GM19395 (cell line): ENCODE measurements around the gene ATE1.
A peak's percentile ranks its signal among the peaks of the same experiment; 100 is the strongest.
"Not testable (repeated sequence)": the region's sequence is repeated elsewhere in the genome, so short reads cannot be mapped to it uniquely, and the experiment has no call there.

Experiments used
- ATAC-seq: cut with Tn5 transposase; IDR thresholded peaks from one replicate; pipeline ENCODE4 v1.9.1; 2021; ENCODE audit warnings: mild to moderate bottlenecking, moderate library complexity; ENCODE audit not compliant: unreplicated experiment

ATE1 gene

DNA sequence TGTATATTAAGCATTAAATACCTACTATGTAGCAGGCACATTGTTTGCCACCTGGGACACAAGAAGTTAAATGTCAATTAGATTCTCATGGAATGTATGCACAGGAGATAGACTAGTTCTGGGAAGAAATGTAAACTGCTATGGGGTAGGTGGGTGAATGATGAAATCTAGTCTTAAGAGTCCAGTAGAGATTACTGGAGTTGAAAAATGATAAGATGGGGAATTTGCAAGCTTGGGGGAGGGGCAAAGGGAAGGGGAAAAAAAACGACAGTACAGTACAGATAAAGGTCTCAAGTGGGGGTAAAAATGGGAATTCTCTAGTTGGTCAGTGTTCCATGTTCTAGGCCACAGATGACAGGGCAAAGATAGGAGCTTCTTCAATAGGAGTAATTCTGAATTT, 94.4 kb downstream of the ATE1 start:
- no peak for ATAC-seq

- no peak for ATAC-seq
These were observed 95.2 kb downstream of the ATE1 start for GRCh38 chr10:121832647-121833046.

DNA sequence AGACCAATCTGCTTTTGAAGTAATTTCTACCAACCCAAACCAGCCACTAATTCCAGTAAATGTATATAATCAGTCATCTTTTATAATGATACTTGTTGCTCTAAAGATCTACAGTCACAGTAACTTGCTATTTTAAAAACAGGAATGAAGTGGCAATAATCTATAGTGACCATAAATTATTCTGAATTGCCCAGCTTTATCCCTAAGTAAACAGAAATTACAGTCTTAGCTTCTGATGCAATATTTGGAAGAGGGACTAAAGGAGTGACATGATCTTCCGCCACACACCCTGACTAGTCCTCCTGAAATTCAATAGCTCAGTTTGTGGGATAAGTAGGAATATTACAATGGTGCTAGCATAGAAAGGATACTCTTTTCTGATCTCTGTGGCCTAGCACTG, 96.1 kb downstream of the ATE1 start:
- no peak for ATAC-seq

- ATAC-seq = no peak
These were observed 96.6 kb downstream of the ATE1 start for GRCh38 chr10:121831237-121831636.

GRCh38 chr10:121830101-121830500, 97.7 kb downstream of the ATE1 start:
- no peak for ATAC-seq

GRCh38 chr10:121828045-121828444, 99.8 kb downstream of the ATE1 start:
- ATAC-seq = no peak

DNA sequence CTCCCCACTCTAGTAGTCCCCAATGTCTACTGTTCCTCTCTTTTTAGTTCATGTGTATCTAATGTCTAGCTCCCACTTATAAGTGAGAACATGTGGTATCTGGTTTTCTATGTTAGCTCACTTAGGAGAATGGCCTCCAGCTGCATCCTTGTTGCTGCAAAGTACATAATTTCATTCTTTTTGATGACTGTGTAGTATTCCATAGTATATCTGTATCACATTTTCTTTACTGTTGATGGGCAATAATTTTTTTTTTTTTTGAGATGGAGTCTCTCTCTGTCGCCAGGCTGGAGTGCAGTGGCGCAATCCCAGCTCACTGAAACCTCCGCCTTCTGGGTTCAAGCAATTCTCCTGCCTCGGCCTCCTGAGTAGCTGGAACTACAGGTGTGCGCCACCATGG, 101.1 kb downstream of the ATE1 start:
- ATAC-seq = not testable (repeated sequence)

GRCh38 chr10:121823993-121824463, 103.8 kb downstream of the ATE1 start:
- peak; percentile 63 for ATAC-seq

DNA sequence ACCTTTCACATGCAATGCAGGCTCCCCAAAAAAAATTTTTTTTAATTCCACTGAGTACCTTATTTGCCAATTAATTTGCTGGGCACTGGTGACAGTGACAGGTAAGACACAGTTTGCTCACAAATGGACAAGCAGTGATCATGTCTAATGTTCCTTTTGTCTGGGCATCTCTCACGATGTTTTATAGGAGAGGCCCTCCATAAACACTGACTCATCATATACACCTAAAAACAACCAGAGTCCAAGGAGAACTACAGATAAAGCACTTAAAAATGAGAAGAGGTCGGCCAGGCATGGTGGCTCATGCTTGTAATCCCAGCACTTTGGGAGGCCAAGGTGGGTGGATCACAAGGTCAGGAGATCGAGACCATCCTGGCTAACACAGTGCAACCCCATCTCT, 105.1 kb downstream of the ATE1 start:
- ATAC-seq = no peak

- ATAC-seq = no peak
These were observed 105.7 kb downstream of the ATE1 start for GRCh38 chr10:121822180-121822579.

GRCh38 chr10:121819049-121819448, 108.8 kb downstream of the ATE1 start:
- no peak for ATAC-seq

DNA sequence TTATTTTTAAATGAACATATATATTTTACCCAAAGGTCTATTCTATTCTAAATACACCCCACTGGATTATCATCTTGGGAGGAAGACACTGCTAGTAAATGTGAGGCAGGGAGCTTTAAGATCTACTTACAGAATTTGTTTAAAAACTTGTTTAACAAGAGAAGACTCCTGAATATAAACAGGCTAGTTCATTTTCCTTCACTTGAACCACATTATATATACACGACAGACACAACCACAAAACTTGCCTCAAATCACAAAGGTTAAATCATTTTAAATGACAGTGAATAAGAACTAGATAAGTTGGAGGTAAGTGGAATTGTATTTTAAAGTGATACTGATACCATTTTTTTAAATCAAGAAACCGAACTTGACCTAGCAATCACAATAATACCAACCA, 109.2 kb downstream of the ATE1 start:
- no peak for ATAC-seq

- ATAC-seq = no peak
These were observed 111.6 kb downstream of the ATE1 start for GRCh38 chr10:121816197-121816596.

- ATAC-seq = no peak
These were observed 114.0 kb downstream of the ATE1 start for GRCh38 chr10:121813857-121814256.

- no peak for ATAC-seq
These were observed 114.5 kb downstream of the ATE1 start for GRCh38 chr10:121813211-121813815.

GRCh38 chr10:121812031-121812430, 115.8 kb downstream of the ATE1 start:
- ATAC-seq = no peak

GRCh38 chr10:121811386-121811785, 116.4 kb downstream of the ATE1 start:
- ATAC-seq = no peak

GRCh38 chr10:121808835-121809234, 119.0 kb downstream of the ATE1 start:
- no peak for ATAC-seq

DNA sequence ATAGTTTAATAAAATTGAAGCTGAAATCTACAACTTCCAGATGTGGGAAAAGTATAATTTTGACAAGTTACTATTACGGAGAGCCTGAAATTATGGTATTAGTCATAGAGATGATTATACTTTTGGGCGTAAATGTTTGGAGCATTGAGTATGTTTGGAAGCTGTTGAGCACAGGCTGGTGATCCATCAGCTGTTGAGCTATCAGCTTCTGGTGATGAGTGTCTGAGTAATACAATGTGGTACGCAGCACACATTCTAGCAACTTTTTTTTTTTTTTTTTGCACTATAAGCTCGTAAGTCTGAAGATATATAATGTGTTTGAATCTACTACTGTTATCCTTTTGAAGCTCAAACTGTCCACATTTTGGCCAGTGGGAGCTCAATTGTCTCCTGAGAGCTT, 123.4 kb downstream of the ATE1 start:
- no peak for ATAC-seq

DNA sequence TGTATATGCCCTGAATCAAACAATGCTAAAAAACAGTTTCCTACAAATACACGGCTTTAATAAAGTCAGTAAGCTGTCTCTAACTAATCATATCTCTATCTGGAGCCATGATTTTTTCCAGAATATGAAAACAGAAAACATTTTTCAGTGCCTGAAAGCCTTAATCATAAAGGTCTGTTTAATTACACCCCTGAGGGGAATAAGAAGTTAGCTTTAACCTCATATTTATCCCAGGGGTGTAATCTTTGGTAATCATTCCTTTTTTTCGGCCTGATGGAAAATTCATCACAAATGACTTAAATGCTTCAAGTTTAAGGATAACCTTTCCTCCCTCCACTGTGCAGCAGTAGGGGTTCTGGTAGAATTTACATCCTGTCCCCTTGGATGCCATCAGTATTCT, 124.2 kb downstream of the ATE1 start:
- no peak for ATAC-seq

GRCh38 chr10:121800831-121801230, 127.0 kb downstream of the ATE1 start:
- no peak for ATAC-seq

- no peak for ATAC-seq
These were observed 127.7 kb downstream of the ATE1 start for GRCh38 chr10:121800146-121800545.

DNA sequence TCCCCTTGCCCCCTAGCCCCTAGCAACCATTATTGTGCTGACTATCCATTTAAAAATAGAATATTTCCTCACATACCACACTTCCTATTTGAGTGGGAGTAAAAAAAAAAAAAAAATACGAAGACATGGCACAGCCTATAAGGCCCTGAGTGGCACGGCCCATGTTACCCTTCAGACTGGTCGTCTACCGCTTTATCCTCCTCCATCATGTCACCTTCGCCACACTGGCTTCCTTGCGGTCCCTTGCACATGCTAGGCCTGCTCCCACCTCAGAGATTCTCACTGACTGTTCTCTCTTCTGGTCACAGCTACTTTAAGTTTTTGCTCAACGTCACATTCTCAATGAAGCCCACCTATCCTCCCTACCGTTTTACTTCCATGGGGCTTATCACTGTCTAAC, 130.3 kb downstream of the ATE1 start:
- no peak for ATAC-seq
